ENCODE data around the gene REM2. TPM values are rescaled to one million over a fixed set of nuclear protein-coding genes. Genes with fewer than 3 reads are reported as not detected.

The REM2 gene
- total and polyA plus RNA-seq, 2 of the 4 experiments (the other 2 are of a cell fraction) = under 0.01 to 0.07 TPM

Small RNAs within 50 kb of the gene (microRNA-seq; reads per million reads assigned to microRNA genes)
- gene RF00019 (ENCODE audit: insufficient read depth, insufficient read length) = not detected

Small RNAs within 50 kb of the gene (small RNA-seq; reads per million reads assigned to genes)
- gene RF00019 = 0 reads per million in 5 experiments

Other genes starting within 250 kb of the REM2 start
- not detected in 2 replicates for gene OR6J1, start 238.9 kb upstream of the REM2 start, total RNA-seq (2012; rRNA removed)
- not detected in 2 replicates for gene OR6J1, start 238.9 kb upstream of the REM2 start, polyA plus RNA-seq (2012; rRNA removed)
- 40.0 and 47.3 TPM in 2 replicates for gene OXA1L, start 116.5 kb upstream of the REM2 start, total RNA-seq (2012; rRNA removed)
- gene OXA1L, start 116.5 kb upstream of the REM2 start, polyA plus RNA-seq (2012; rRNA removed) = 113 and 161 TPM in 2 replicates
- gene SLC7A7, start 67.8 kb upstream of the REM2 start, total RNA-seq (2012; rRNA removed) = 1.4 and 2.0 TPM in 2 replicates
- gene SLC7A7, start 67.8 kb upstream of the REM2 start, polyA plus RNA-seq (2012; rRNA removed) = 1.4 and 1.8 TPM in 2 replicates
- gene MRPL52, start 53.3 kb upstream of the REM2 start, total RNA-seq (2012; rRNA removed) = 23.9 and 51.4 TPM in 2 replicates
- 33.1 and 45.7 TPM in 2 replicates for gene MRPL52, start 53.3 kb upstream of the REM2 start, polyA plus RNA-seq (2012; rRNA removed)
- gene MMP14, start 46.6 kb upstream of the REM2 start, total RNA-seq (2012; rRNA removed) = 124 and 156 TPM in 2 replicates
- gene MMP14, start 46.6 kb upstream of the REM2 start, polyA plus RNA-seq (2012; rRNA removed) = 315 and 375 TPM in 2 replicates
- gene LRP10, start 11.5 kb upstream of the REM2 start, total RNA-seq (2012; rRNA removed) = 19.4 and 25.1 TPM in 2 replicates
- 118 and 121 TPM in 2 replicates for gene LRP10, start 11.5 kb upstream of the REM2 start, polyA plus RNA-seq (2012; rRNA removed)
- 375 and 830 TPM in 2 replicates for gene RBM23, start 35.9 kb downstream of the REM2 start, total RNA-seq (2012; rRNA removed)
- 43.4 and 44.7 TPM in 2 replicates for gene RBM23, start 35.9 kb downstream of the REM2 start, polyA plus RNA-seq (2012; rRNA removed)
- 92.2 and 99.3 TPM in 2 replicates for gene PRMT5, start 46.2 kb downstream of the REM2 start, total RNA-seq (2012; rRNA removed)
- gene PRMT5, start 46.2 kb downstream of the REM2 start, polyA plus RNA-seq (2012; rRNA removed) = 136 and 152 TPM in 2 replicates
- gene HAUS4, start 73.9 kb downstream of the REM2 start, total RNA-seq (2012; rRNA removed) = 19.2 and 24.2 TPM in 2 replicates
- 13.5 and 16.9 TPM in 2 replicates for gene HAUS4, start 73.9 kb downstream of the REM2 start, polyA plus RNA-seq (2012; rRNA removed)
- 57.2 and 67.6 TPM in 2 replicates for gene AJUBA, start 99.3 kb downstream of the REM2 start, total RNA-seq (2012; rRNA removed)
- gene AJUBA, start 99.3 kb downstream of the REM2 start, polyA plus RNA-seq (2012; rRNA removed) = 46.3 and 46.4 TPM in 2 replicates
- gene C14orf93, start 126.9 kb downstream of the REM2 start, total RNA-seq (2012; rRNA removed) = 4.7 and 5.7 TPM in 2 replicates
- gene C14orf93, start 126.9 kb downstream of the REM2 start, polyA plus RNA-seq (2012; rRNA removed) = 4.7 and 5.4 TPM in 2 replicates
- gene PSMB5, start 151.7 kb downstream of the REM2 start, total RNA-seq (2012; rRNA removed) = 268 and 310 TPM in 2 replicates
- gene PSMB5, start 151.7 kb downstream of the REM2 start, polyA plus RNA-seq (2012; rRNA removed) = 321 and 335 TPM in 2 replicates
- not detected in 2 replicates for gene PSMB11, start 159.0 kb downstream of the REM2 start, total RNA-seq (2012; rRNA removed)
- gene PSMB11, start 159.0 kb downstream of the REM2 start, polyA plus RNA-seq (2012; rRNA removed) = not detected in 2 replicates
- 3.6 and 3.9 TPM in 2 replicates for gene CDH24, start 174.3 kb downstream of the REM2 start, total RNA-seq (2012; rRNA removed)
- gene CDH24, start 174.3 kb downstream of the REM2 start, polyA plus RNA-seq (2012; rRNA removed) = 24.4 and 30.0 TPM in 2 replicates
- 71.9 and 73.8 TPM in 2 replicates for gene ACIN1, start 211.9 kb downstream of the REM2 start, total RNA-seq (2012; rRNA removed)
- 167 and 185 TPM in 2 replicates for gene ACIN1, start 211.9 kb downstream of the REM2 start, polyA plus RNA-seq (2012; rRNA removed)
- 61.9 and 83.7 TPM in 2 replicates for gene C14orf119, start 212.3 kb downstream of the REM2 start, total RNA-seq (2012; rRNA removed)
- 74.0 and 86.3 TPM in 2 replicates for gene C14orf119, start 212.3 kb downstream of the REM2 start, polyA plus RNA-seq (2012; rRNA removed)
- gene CIROP, start 221.8 kb downstream of the REM2 start, total RNA-seq (2012; rRNA removed) = 0.28 and 0.36 TPM in 2 replicates
- 0.31 and 0.37 TPM in 2 replicates for gene CIROP, start 221.8 kb downstream of the REM2 start, polyA plus RNA-seq (2012; rRNA removed)
- gene CEBPE, start 236.0 kb downstream of the REM2 start, total RNA-seq (2012; rRNA removed) = not detected in 2 replicates
- 0.05 TPM in 1 of 2 replicates, not detected in the other for gene CEBPE, start 236.0 kb downstream of the REM2 start, polyA plus RNA-seq (2012; rRNA removed)